Lower leg skin (tissue), 3 donors: Measurements from ENCODE around the gene CDKAL1.

ENCODE experiments used
- CTCF ChIP-seq, 3 donors: fragments of 450-650 bp; IDR thresholded peaks; one replicate each; pipeline ENCODE4 v1.5.1; 2016; ENCODE audit warnings: antibody characterized with exemption in 3 of 3, mild to moderate bottlenecking in 3 of 3, moderate library complexity in 2 of 3
- POLR2A ChIP-seq, 2 donors: fragments of 450-650 bp; IDR thresholded peaks; one replicate each; pipeline ENCODE4 v1.6.1; 2016 to 2017; ENCODE audit warnings: antibody characterized with exemption in 2 of 2, mild to moderate bottlenecking in 1 of 2, moderate library complexity in 1 of 2

DNA sequence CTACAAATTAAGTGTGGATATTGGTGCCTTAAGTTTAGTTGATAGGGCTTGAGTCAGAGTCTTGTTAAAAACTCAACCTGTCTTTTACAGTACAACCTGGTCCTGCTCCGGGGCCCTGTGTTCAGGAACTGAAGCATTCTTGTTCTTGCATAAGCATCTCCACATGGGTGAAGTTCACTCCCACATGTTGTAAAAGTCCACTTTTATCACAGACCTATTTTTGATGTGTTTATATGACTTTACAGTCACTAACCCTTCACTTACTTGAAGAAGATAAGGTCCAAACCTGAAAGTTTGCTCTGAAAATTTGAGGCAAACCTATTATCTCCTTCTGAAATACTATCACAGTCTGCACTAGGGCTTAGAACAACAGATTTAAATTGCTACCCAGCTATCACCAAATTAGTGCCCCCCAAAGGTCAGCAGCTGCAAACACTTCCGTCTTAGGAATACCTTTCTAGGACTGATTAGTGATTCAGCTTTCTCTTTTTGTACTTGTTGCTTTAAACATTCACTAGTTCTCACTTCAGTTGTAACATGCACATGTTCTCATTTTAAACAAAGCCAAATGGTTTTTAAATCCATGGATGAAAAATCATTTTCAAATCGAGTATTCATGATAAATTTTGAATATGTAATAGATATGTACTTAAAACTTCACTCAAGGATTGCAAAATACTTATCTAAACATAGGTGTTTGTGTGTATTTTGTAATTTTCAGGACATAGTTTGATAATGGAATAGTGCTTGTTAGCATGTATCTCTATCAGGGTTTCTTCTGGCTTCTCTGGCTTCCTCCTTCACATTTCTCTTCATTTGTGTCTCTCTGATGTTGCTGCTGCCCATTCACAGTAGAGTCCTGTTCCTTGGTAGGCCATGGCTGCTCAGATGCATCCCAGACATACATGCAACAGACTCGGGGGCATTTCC, 589.5 kb downstream of the CDKAL1 start:
- TF ChIP-seq CTCF (IDR thresholded peaks at IDR 0.05) (no peak), POLR2A (IDR thresholded peaks at IDR 0.05) (no peak)
